HepG2 (cell line): ENCODE measurements around the gene CD200. TPM values are rescaled to one million over a fixed set of nuclear protein-coding genes. Genes with fewer than 3 reads are reported as not detected.

Experiments used
- ATAC-seq: fragments of 200-7000 bp; cut with Tn5 transposase; 3 replicates; pipeline ENCODE4 v1.9.1; 2020; ENCODE audit warnings: mild to moderate bottlenecking, moderate library complexity
- BruUV-seq: library from RNA; stranded (reverse); fragments of 400-500 nt; replicated peaks from 2 replicates; lab custom pipeline; 2021; lab: Mats Ljungman, UMichigan
- CTCF ChIA-PET: fragments of 300-600 bp; formaldehyde crosslinking; extraction: SDS; loops from one replicate; lab custom pipeline; 2021; ENCODE audit warnings: low total read pairs, inconsistent platforms, low intra/inter-chr PET ratio; lab: Yijun Ruan, JAX
- POLR2A ChIA-PET: fragments of 350-600 bp; sonication (Branson Sonifier 250); formaldehyde crosslinking; loops from one replicate; lab custom pipeline; 2020; ENCODE audit warnings: antibody characterized with exemption, inconsistent platforms; lab: Yijun Ruan, JAX
- DNase-seq: peaks from one replicate; pipeline ENCODE4 v3.0.0-alpha.2; 2015; ENCODE audit warnings: low spot score
- FAIRE-seq: peaks from 3 replicates; lab custom pipeline; 2011; peaks lifted over from hg19 to GRCh38; lab: Jason Lieb, UNC
- H2AFZ ChIP-seq: one replicate; pipeline ENCODE4 v1.6.1; 2011; ENCODE audit warnings: low read length, inconsistent platforms
- H3K27ac ChIP-seq: fragments of 300-600 bp; 3 replicates; pipeline ENCODE4 v1.8.0; 2011; ENCODE audit warnings: mixed run types, mild to moderate bottlenecking, mixed read lengths, low read length, inconsistent platforms; ENCODE audit not compliant: insufficient read depth; ENCODE audit errors: extremely low read length
- H3K27me3 ChIP-seq, 2 experiments: fragments of 200-600 bp in 1 of 2; 2 replicates in 1 of 2; 3 replicates in 1 of 2; pipeline versions ENCODE4 v1.6.0 to v1.8.0; 2011; ENCODE audit warnings: low read length in 2 of 2, mild to moderate bottlenecking in 2 of 2, moderate library complexity in 2 of 2, inconsistent platforms in 1 of 2; ENCODE audit not compliant: insufficient read depth in 2 of 2, control insufficient read depth in 1 of 2
- H3K36me3 ChIP-seq, 2 experiments: fragments of 200-600 bp in 1 of 2; replicated peaks in 1 of 2; 2 replicates in 1 of 2; 3 replicates in 1 of 2; pipeline versions ENCODE4 v1.5.1 to v1.8.0; 2011; ENCODE audit warnings: low read length in 2 of 2, inconsistent platforms in 1 of 2; ENCODE audit not compliant: insufficient read depth in 2 of 2, control insufficient read depth in 1 of 2
- H3K4me1 ChIP-seq: 2 replicates; pipeline ENCODE4 v1.5.1; 2012; ENCODE audit warnings: low read length, inconsistent platforms; ENCODE audit not compliant: insufficient read depth
- H3K4me2 ChIP-seq: 2 replicates; pipeline ENCODE4 v1.6.0; 2011; ENCODE audit warnings: low read depth, low read length, inconsistent platforms
- H3K4me3 ChIP-seq, 3 experiments: fragments of 200-600 bp in 1 of 3; sonication (generic), shearing (Covaris generic) in 1 of 3; replicated peaks in 1 of 3; 2 replicates each; pipeline ENCODE4 v1.5.1; 2011 to 2016; ENCODE audit warnings: low read length in 3 of 3, inconsistent platforms in 2 of 3, low read depth in 2 of 3, mild to moderate bottlenecking in 2 of 3, control low read depth in 1 of 3, mixed read lengths in 1 of 3; ENCODE audit not compliant: insufficient read depth in 1 of 3
- H3K79me2 ChIP-seq: one replicate; pipeline ENCODE4 v1.6.1; 2011; ENCODE audit warnings: low read length, inconsistent platforms; ENCODE audit not compliant: insufficient read depth
- H3K9ac ChIP-seq: 2 replicates; pipeline ENCODE4 v1.6.0; 2011; ENCODE audit warnings: mild to moderate bottlenecking, low read depth, low read length, inconsistent platforms; ENCODE audit not compliant: insufficient read depth
- H3K9me3 ChIP-seq: 2 replicates; pipeline ENCODE4 v1.5.1; 2012; ENCODE audit warnings: mild to moderate bottlenecking, low read length
- H4K20me1 ChIP-seq: 2 replicates; pipeline ENCODE4 v1.6.0; 2011; ENCODE audit warnings: inconsistent platforms, mild to moderate bottlenecking, low read length, moderate library complexity; ENCODE audit not compliant: insufficient read depth
- IKZF4 ChIP-seq: sonication (generic); formaldehyde crosslinking; IDR thresholded peaks from 2 replicates; pipeline ENCODE4 v1.5.1; 2020; ENCODE audit warnings: borderline replicate concordance, mild to moderate bottlenecking, low read depth, missing genetic modification reagents; ENCODE audit errors: not compliant biosample characterization
- KLF9 ChIP-seq: IDR thresholded peaks from 2 replicates; pipeline ENCODE4 v1.6.1; 2016; ENCODE audit warnings: low read depth
- MED1 ChIP-seq: sonication (generic); formaldehyde crosslinking; IDR thresholded peaks from 2 replicates; pipeline ENCODE4 v1.4.0; 2020; ENCODE audit warnings: missing genetic modification reagents
- RFX3 ChIP-seq: IDR thresholded peaks from 2 replicates; pipeline ENCODE4 v1.6.1; 2016; ENCODE audit warnings: missing biosample characterization, missing genetic modification reagents
- ZNF275 ChIP-seq: sonication (generic); formaldehyde crosslinking; IDR thresholded peaks from 2 replicates; pipeline ENCODE4 v1.8.0; 2022; ENCODE audit warnings: missing genetic modification reagents, mild to moderate bottlenecking, inconsistent platforms, borderline replicate concordance
- ZNF687 ChIP-seq: sonication (generic); formaldehyde crosslinking; IDR thresholded peaks from 2 replicates; pipeline ENCODE4 v1.5.1; 2020; ENCODE audit warnings: mild to moderate bottlenecking, missing genetic modification reagents, moderate library complexity
- ZNF75D ChIP-seq: sonication (generic); formaldehyde crosslinking; IDR thresholded peaks from 2 replicates; pipeline ENCODE4 v1.8.1; 2023; ENCODE audit warnings: missing genetic modification reagents, mild to moderate bottlenecking, borderline replicate concordance
- ZNF777 ChIP-seq: sonication (generic); formaldehyde crosslinking; IDR thresholded peaks from 2 replicates; pipeline ENCODE4 v1.4.0; 2020; ENCODE audit warnings: missing genetic modification reagents
- WGBS: methylation state at CpG from one replicate; pipeline ENCODE4 v1.1.6; 2017; ENCODE audit warnings: low lambda C conversion rate; 5-methylcytosine and 5-hydroxymethylcytosine counted together
- in situ Hi-C: cut with HindIII; loops from 2 replicates; pipeline ENCODE4 v1.10.0; 2017; ENCODE audit warnings: low pct_unique_long_range_greater_than_20kb; ENCODE audit not compliant: extremely low pct_ligation_motif_present
- intact Hi-C: fragments of 100-400 bp; cut with micrococcal nuclease; formaldehyde crosslinking; loops from one replicate; pipeline ENCODE4 v1.10.0; 2022; ENCODE audit not compliant: unreplicated experiment
- polyA plus RNA-seq, 8 experiments: library from polyadenylated mRNA; depleted of rRNA in 3 of 8; stranded (reverse) in 7 of 8; unstranded in 1 of 8; fragments of >200 nt; fragmentation: Illumina TruSeq in 4 of 8; extraction: Trizol in 4 of 8; gene quantifications; 2 replicates each; pipeline versions ENCODE4 v1.2.1 to v1.2.3, GENCODE V29; 2011 to 2016; ENCODE audit warnings: low read depth in 4 of 8, missing spikeins in 1 of 8, mixed read lengths in 1 of 8; ENCODE audit not compliant: insufficient read depth in 1 of 8
- total RNA-seq, 5 experiments: library from RNA; depleted of rRNA; stranded (reverse); fragments of >200 nt; fragmentation: Illumina TruSeq; extraction: Trizol; gene quantifications; 2 replicates each; pipeline ENCODE4 v1.2.3, GENCODE V29; 2016; ENCODE audit warnings: low read depth in 1 of 5

CD200 gene
- total and polyA plus RNA-seq, 2 of the 13 experiments (the other 11 are each of a cell fraction or from before 2014, with no cell fraction given): not detected

DNA sequence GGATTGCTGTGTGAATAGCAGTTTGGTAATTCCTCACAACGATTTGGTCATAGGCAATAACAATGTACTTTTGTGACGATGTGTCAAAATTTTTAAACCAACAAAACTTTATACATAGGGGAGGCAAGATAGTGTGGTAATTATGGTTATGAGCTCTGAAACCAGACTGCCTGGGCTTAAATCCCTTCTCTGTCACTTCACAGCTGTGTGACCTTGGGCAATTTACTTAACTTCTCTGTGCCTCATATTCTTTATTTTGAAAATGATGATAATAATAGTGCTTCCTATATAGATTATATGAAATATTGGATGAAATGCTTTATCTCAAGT, 5.7 kb downstream of the CD200 start:
- H2AFZ ChIP-seq: no peak overlapping the region
- TF ChIP-seq ZNF75D (CRISPR knock-in tag) (no peak), ZNF275 (CRISPR knock-in tag) (no peak), RFX3 (CRISPR knock-in tag) (no peak), IKZF4 (CRISPR knock-in tag) (no peak), MED1 (no peak), ZNF687 (CRISPR knock-in tag) (no peak), ZNF777 (CRISPR knock-in tag) (no peak), KLF9 (no peak)
- no peaks in the 10 kb centered on the region for H3K9me3 ChIP-seq
- FAIRE-seq: no peak
- ChIA-PET POLR2A (no interaction called here), CTCF (no interaction called here)
- 6% methylated on average over 2 of the region's 2 CpGs for WGBS
- no peak for DNase-seq
- BruUV-seq: no TSS peak
- no peaks in the 10 kb centered on the region for H3K4me1 ChIP-seq
- H3K4me2 ChIP-seq: no peak overlapping the region
- H3K9ac ChIP-seq: no peak overlapping the region
- H3K27ac ChIP-seq: no peak overlapping the region
- no peak for ATAC-seq
- H3K36me3 ChIP-seq: no peaks in the 10 kb centered on the region
- no peaks in the 10 kb centered on the region for H4K20me1 ChIP-seq
- H3K4me3 ChIP-seq: no peak overlapping the region
- in situ Hi-C loops: no loop called here
- peaks cover 0 to 9% of the 10 kb centered on the region in 2 experiments; a peak in 3 of 5 replicates for H3K27me3 ChIP-seq
- no peaks in the 10 kb centered on the region for H3K79me2 ChIP-seq
- intact Hi-C loops: no loop called here
